ENCODE measurements around the gene PTP4A2.

- TF ChIP-seq CTCF (IDR thresholded peaks at IDR 0.05) (no peak), POLR2AphosphoS5 (IDR thresholded peaks at IDR 0.05) (no peak)
Observed at GRCh38 chr1:31859719-31860118, 78.4 kb downstream of the PTP4A2 start.
